Stimulated activated CD4-positive, alpha-beta T cell treated with anti-CD3 and anti-CD28 coated beads, Interleukin-4, amount 100 ng/mL, for 4 hours (primary cell): ENCODE measurements around the gene IGFLR1.

Source experiments
- DNase-seq, 2 experiments: peaks; one replicate each; pipeline ENCODE4 v3.0.0-alpha.2; 2020

The IGFLR1 gene

GRCh38 chr19:35723671-35724070 lies 18.6 kb downstream of the IGFLR1 start:
- no peak for DNase-seq

- no peak for DNase-seq
These were observed 19.4 kb downstream of the IGFLR1 start for GRCh38 chr19:35722897-35723296.

DNA sequence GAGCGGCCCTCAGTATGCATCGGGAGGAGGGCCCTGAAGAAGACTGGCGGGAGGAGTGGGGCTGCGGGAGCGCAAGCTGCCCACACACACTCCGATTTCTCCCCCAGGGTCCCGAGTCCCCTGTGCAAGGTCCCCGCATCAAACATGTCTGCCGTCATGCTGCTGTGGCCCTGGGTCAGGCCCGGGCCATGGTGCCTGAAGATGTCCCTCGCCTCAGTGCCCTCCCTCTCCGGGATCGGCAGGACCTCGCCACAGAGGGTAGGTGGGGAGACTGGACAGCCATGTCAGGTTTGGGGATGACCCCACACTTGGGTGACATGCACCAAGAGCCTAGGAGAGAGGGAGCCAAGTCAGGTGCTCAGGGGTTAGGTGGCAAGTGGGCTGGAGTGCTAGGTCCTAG lies 19.8 kb downstream of the IGFLR1 start:
- DNase-seq = no peak

GRCh38 chr19:35721374-35721773 lies 20.9 kb downstream of the IGFLR1 start:
- no peak for DNase-seq

- no peak for DNase-seq
These were observed 21.6 kb downstream of the IGFLR1 start for GRCh38 chr19:35720648-35721047.

GRCh38 chr19:35720163-35720524 lies 22.1 kb downstream of the IGFLR1 start:
- no peak for DNase-seq

DNA sequence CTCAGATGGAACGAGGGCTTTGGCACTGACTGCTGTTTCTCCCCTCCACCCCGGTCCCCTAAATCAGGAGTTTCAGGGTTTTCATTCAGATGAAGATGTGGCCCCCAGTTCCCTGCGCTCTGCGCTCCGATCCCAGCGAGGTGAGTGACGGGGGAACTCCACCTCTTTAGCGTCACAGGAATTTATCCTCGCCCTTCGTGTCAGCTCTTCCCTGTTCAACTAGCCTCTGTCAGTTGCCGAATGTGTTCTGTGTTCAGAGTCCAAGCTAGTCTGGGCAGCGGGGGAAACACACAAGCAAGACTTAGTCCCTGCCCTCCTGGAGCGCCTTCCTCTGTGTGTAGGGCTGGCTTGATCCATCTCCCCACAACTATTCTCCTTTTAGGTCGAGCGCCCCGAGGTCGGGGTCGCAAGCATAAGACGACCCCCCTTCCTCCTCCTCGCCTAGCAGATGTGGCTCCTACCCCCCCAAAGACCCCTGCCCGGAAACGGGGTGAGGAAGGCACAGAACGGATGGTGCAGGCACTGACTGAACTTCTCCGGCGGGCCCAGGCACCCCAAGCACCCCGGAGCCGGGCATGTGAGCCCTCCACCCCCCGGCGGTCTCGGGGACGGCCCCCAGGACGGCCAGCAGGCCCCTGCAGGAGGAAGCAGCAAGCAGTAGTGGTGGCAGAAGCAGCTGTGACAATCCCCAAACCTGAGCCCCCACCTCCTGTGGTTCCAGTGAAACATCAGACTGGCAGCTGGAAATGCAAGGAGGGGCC lies 22.7 kb downstream of the IGFLR1 start:
- no peak for DNase-seq

DNA sequence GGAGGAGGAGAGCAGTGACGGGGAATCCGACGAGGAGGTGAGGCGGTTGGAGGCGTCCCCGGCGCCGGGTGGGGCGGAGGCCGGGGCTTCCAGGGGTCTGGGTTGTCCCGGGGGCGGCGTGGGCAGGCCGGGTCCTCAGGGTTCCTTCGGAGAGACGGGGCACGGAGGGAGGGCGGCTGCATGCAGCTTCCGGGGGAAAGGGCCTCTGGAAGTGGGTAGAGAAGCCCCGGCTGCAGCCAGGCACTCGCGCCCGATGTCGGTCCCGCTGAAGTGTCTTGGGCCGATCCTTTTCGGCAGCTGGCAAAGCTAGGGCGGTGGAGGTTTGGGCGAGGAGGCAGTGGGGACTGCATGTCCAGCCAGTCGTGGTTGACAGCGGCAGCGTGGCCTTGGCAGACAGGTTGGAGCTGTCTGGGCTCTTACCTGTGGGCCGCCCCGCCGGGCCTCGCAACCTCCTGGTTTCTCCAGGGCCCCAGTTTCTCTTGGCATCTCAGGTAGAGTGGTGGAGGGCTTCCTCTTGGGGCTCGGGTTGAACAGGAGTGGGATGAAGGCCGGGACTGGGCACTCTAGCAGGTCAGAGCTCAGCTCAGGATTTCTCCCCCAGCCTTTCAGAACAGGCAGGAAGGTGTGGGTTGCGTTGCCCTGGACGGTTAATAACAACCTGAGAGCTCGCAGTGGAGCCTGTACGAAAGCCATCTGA lies 23.8 kb downstream of the IGFLR1 start:
- DNase-seq = peak; percentile 56 to 68

GRCh38 chr19:35717665-35718344 lies 24.4 kb downstream of the IGFLR1 start, which contains the start of gene KMT2B:
Gene KMT2B (plus strand): TSS chr19:35718003. CDS start chr19:35718019, 16 bp downstream.
- DNase-seq = no peak

DNA sequence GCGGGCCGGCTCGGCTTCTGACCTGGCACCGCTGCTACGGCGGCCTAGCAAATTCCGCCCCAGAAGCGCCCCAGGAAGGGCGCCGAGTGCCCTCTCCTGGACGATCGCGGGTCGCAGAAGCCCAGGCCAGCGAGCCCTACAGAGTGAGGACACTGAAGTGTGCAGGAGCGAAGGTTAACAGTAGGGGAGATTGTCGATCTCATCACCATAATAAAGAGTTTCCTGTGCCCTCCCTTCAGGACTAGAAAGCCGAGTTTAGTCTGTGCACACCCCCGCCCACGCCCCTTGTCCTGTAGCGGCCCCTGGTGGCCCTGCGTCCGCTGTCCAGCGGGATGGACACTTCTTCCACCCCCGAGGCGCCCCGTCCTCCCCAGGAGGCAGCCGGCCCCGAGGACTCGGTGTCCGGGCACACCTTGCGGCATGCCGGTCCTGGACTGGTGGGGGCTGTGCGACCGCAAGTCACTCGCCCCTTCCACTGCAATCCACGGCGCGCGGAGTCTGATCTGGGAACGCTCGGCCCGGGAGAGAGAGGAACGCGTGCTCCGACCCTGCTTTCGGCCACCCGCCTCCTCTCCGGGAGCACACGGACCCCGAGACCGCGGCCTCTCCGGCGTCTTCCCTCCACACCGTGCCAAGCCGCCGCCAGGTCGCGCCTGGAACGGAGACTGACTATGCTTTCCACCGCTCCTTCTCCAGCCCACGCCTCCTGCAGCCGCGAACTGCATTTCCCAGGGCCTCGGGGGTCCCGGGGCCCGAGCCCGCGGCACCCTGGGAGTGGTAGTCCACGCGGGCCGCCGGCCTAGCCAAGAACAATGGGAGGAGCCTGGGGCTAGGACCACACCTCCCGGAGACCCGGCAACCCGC lies 25.2 kb downstream of the IGFLR1 start:
- peak; percentile 95 to 98 for DNase-seq

DNA sequence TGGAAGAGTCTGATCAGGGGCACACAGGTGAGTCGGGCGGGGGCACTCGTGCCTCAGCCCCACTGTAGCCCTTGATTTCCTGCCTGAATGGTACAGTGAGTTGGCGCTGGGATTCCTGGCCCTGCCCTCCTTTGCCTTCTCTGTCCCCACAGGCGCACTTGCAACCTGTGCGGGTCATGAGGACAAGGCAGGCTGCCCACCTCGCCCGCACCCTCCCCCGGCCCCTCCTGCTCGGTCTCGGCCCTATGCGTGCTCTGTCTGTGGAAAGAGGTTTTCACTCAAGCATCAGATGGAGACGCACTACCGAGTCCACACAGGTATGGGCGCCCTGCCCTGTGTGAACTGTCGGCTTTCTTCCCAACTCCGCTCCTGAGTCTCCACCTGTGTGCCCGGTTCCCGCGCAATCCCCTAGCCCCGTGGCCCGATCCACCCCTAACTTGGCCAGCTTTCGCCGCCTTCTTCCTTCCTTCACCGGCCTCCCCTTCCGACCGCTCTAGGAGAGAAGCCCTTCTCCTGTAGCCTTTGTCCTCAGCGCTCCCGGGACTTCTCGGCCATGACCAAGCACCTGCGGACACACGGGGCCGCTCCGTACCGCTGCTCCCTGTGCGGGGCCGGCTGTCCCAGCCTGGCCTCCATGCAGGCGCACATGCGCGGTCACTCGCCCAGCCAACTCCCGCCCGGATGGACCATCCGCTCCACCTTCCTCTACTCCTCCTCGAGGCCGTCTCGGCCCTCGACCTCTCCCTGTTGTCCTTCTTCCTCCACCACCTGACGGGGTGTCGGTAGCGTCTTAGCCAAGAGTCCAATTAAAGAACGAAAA lies 26.1 kb downstream of the IGFLR1 start:
- DNase-seq = peak in 1 of 2 experiments; percentile 22

DNA sequence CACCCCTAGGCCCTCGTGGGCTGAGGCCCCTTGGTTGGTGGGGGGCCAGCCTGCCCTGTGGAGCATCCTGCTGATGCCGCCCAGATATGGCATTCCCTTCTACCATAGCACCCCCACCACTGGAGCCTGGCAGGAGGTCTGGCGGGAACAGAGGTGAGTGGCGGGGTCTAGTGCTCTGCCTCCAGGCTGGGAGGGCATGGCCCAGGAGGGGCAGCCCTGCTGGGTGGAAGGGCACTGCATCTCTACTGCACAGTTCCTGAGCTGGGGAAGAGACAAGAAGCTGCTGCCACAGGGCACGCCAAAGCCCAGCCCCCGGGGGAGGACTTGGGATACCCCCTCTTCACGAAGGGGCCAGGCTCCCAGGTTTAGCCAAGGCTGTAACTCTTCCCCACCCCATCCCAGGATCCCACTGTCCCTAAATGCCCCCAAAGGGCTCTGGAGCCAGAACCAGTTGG lies 26.9 kb downstream of the IGFLR1 start:
- no peak for DNase-seq

DNA sequence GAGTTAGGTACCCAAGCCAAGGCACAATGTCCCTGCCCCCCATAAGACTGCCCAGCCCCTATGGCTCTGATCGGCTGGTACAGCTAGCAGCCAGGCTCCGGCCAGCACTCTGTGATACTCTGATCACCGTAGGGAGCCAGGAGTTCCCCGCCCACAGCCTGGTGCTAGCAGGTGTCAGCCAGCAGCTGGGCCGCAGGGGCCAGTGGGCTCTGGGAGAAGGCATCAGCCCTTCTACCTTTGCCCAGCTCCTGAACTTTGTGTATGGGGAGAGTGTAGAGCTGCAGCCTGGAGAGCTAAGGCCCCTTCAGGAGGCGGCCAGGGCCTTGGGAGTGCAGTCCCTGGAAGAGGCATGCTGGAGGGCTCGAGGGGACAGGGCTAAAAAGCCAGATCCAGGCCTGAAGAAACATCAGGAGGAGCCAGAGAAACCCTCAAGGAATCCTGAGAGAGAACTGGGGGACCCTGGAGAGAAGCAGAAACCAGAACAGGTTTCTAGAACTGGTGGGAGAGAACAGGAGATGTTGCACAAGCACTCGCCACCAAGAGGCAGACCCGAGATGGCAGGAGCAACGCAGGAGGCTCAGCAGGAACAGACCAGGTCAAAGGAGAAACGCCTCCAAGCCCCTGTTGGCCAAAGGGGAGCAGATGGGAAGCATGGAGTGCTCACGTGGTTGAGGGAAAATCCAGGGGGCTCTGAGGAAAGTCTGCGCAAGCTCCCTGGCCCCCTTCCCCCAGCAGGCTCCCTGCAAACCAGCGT lies 27.5 kb downstream of the IGFLR1 start:
- no peak for DNase-seq

DNA sequence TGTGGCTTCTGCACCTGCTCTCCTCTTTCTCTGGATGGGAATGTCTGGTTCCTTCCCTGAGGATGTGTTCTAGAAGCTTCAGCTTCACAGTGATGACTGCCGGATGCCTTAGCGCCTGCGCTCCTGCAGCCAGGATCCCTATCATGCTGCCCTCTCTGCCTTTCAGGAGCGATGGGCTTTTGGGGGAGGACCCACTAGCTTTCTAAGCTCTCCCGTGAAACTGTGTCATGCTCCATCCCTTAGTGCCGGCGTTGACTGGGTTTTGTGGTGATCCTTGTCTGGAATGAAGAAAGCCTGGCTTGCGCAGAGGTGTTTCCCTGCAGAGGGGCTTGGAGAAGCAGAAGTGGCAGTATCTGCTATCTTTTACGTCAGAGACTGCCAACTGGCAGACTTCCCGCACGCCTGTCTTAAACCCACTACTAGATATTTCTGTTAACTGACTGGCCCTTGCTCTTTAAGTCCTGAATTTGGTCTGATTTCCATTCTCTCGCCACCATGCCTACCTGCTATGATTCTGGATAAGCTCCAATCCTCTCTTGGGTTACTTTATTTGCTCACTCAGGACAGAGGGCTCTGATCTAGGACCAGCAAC lies 28.3 kb downstream of the IGFLR1 start:
- DNase-seq = no peak

- DNase-seq = no peak
These were observed 28.8 kb downstream of the IGFLR1 start for GRCh38 chr19:35713506-35713850.

DNA sequence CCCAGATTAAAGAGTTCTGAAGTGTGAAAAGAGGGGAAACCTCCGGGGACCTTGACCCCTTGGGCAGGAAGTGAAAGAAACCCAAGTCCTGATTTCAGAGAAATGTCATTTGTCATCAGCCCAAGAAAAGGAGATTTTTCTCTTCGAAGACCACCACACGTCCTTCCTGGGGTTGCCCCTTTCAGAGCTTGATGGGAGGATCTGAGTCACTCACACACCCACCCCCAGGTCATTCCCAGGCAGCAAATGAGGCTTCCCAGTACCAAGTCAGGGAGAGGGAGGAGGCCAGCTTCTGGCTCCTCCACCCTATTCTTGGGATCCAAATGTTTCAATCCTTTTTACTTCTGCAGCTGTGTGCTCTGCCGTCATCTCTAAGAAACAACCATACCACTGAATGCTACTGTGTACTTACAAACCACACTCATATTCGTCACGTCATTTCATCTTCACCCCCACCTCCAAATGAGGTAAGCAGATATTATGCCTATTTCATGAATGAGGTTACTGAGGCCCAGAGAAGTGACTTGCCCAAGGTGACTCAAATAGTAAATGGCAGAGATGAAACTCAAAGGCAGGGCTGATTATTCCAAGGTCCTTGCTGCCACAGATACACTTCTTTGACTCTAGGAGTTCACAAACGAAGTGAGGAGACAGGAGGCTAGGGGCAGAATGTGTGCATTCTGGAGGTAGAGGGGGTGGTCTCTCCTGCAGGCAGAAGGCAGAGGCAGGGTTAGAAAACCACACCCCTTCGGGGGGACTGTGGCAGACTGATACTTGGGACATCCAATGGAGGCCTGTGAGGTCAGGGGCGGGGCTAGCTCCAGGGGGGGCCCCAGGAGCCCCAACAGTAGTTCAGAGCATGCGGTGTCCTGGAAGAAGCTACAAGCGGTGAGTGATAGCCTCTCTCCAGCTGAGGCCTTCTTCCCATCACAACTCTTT lies 29.4 kb downstream of the IGFLR1 start:
- DNase-seq = peak; percentile 60 to 70

GRCh38 chr19:35710784-35711723 lies 31.2 kb downstream of the IGFLR1 start:
- peak; percentile 49 to 70 for DNase-seq

GRCh38 chr19:35708391-35708790 lies 33.9 kb downstream of the IGFLR1 start:
- DNase-seq = no peak
